Measurements from ENCODE around the gene IGSF22.

DNA sequence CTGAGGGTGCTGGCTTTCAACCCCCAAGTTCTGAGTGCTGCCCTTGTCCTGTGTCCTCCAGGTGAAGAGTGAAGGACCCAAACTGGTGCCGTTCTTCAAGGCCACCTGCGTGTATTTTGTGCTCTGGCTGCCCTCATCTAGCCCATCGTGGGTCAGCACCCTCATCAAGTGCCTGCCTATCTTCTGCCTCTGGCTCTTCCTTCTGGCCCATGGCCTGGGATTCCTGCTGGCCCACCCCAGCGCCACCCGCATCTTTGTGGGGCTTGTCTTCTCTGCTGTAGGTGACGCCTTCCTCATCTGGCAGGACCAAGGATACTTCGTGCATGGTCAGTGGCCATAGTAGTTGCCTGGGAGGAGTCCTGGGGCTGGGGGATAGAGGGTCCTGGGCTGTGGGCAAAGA lies 25.1 kb downstream of the IGSF22 start:
- TF ChIP-seq CTCF (IDR thresholded peaks at IDR 0.05) (no peak), POLR2AphosphoS5 (IDR thresholded peaks at IDR 0.05; ENCODE audit: insufficient read depth in 1 of 2, low read depth in 1 of 2) (no peak), POLR2A (IDR thresholded peaks at IDR 0.05) (no peak)
